ENCODE measurements around the gene LSS. TPM values are rescaled to one million over a fixed set of nuclear protein-coding genes. Genes with fewer than 3 reads are reported as not detected.

LSS gene
- total RNA-seq, 1 donor from 2014 or later = 14.1 TPM

- no peaks in the 10 kb centered on the region for H3K9me3 ChIP-seq (ENCODE audit: control insufficient read depth in 3 of 3, low read length in 3 of 3)
- no peak overlapping the region for H3K9ac ChIP-seq (ENCODE audit: low read depth in 1 of 3, low read length in 3 of 3)
- H3K4me3 ChIP-seq (ENCODE audit: low read length in 3 of 3) = no peak overlapping the region
- no peaks in the 10 kb centered on the region for H3K27me3 ChIP-seq (ENCODE audit: control insufficient read depth in 3 of 3, insufficient read depth in 3 of 3, low read length in 3 of 3)
- H3K4me1 ChIP-seq (ENCODE audit: control insufficient read depth in 3 of 3, insufficient read depth in 3 of 3, low read length in 3 of 3) = peaks cover 0 to under 1% (median 0%) of the 10 kb centered on the region in 3 donors
- H3K27ac ChIP-seq (ENCODE audit: low read depth, low read length) = no peak overlapping the region
- H3K36me3 ChIP-seq (ENCODE audit: control insufficient read depth in 3 of 3, insufficient read depth in 3 of 3, low read length in 3 of 3) = peaks cover 38 to 59% (median 54%) of the 10 kb centered on the region in 3 donors
These were observed 14.8 kb downstream of the LSS start for GRCh38 chr21:46213620-46214286.

DNA sequence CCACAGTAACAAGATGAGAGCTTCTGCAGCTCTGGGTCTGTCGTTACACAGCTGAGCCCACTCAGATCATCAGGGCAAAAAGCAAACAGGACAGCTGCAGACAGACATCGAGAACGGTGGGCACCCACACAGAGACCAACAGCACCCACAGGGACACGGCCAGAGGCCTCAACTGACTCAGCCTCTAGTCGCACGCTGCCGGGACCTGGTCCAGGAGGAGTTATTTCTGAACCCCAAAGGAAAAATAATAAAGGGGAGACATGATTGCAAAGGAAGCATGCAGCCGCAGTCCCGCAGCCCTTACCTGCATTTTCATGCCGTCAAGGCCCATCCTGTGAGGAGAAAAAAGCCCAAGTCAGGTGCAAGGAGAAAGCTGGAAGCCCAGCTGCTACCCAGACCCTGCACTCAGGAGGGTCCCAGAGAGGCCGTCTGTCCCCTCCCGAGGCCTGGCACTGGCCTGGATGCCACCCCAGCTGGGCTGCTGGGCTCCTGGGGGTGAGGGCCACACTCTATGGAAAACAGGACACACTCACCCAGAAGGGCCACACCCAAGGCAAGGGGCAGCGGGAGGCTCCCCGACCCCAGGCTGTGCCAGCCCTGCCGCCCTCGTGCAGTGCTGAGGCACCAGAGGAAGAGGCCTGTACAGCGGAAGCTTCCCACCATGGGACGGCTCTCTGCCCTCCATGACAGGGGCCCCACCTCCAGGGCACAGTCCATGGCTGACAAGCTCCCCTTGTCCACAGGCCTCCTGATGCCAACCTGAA is 15.7 kb downstream of the LSS start:
- no peak overlapping the region for H3K27ac ChIP-seq (ENCODE audit: low read depth, low read length)
- peaks cover 42 to 67% (median 60%) of the 10 kb centered on the region in 3 donors for H3K36me3 ChIP-seq (ENCODE audit: control insufficient read depth in 3 of 3, insufficient read depth in 3 of 3, low read length in 3 of 3)
- no peaks in the 10 kb centered on the region for H3K9me3 ChIP-seq (ENCODE audit: control insufficient read depth in 3 of 3, low read length in 3 of 3)
- H3K9ac ChIP-seq (ENCODE audit: low read depth in 1 of 3, low read length in 3 of 3) = no peak overlapping the region
- no peak overlapping the region for H3K4me3 ChIP-seq (ENCODE audit: low read length in 3 of 3)
- H3K4me1 ChIP-seq (ENCODE audit: control insufficient read depth in 3 of 3, insufficient read depth in 3 of 3, low read length in 3 of 3) = no peaks in the 10 kb centered on the region
- no peaks in the 10 kb centered on the region for H3K27me3 ChIP-seq (ENCODE audit: control insufficient read depth in 3 of 3, insufficient read depth in 3 of 3, low read length in 3 of 3)

DNA sequence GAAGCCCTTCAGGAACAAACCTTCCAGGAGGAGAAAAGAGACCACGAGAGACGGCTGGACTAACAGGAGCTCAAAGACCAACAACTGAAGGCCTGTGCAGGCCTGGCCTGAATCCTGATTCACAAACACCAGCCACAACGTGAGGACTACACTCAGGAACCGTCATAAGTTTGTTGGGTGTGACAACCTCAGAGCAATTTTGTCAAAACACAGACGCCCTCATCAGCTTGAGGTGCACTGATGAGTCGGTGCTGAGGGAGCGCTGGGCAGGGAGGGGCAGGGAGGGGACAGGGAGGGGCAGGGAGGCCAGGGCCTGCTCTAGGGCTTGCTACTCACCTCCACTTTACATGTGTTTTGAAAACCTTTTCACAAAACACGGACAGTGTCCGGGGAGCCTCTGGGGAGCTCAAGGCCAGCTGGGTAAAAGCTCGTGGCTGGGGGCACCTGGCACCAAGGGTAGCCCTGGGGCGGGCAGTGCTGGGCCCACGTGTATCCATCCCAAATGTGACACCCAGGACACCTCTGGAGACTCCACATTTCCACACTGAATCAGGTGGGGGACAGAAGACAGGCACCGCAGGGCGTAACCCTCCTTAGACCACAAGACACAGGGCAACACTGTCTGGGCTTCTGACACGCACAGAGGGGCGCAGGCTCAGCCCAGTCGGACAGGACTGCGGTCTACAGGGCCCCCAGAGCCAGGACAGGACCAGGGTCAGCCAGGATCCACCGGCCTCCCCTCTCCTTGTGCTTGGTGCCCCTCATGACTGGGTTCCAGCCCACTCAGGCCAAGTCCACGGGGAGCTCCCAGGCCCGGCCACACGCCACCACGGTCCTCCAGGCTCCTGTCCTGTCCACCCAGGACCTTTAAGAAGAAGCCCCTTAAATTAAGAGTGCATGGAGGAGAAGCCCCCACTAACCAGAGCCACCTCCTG is 16.5 kb downstream of the LSS start:
- no peak overlapping the region for H3K9ac ChIP-seq (ENCODE audit: low read depth in 1 of 3, low read length in 3 of 3)
- H3K9me3 ChIP-seq (ENCODE audit: control insufficient read depth in 3 of 3, low read length in 3 of 3) = no peaks in the 10 kb centered on the region
- H3K4me1 ChIP-seq (ENCODE audit: control insufficient read depth in 3 of 3, insufficient read depth in 3 of 3, low read length in 3 of 3) = no peaks in the 10 kb centered on the region
- H3K27ac ChIP-seq (ENCODE audit: low read depth, low read length) = no peak overlapping the region
- no peaks in the 10 kb centered on the region for H3K27me3 ChIP-seq (ENCODE audit: control insufficient read depth in 3 of 3, insufficient read depth in 3 of 3, low read length in 3 of 3)
- H3K4me3 ChIP-seq (ENCODE audit: low read length in 3 of 3) = no peak overlapping the region
- peaks cover 51 to 72% (median 69%) of the 10 kb centered on the region in 3 donors for H3K36me3 ChIP-seq (ENCODE audit: control insufficient read depth in 3 of 3, insufficient read depth in 3 of 3, low read length in 3 of 3)

DNA sequence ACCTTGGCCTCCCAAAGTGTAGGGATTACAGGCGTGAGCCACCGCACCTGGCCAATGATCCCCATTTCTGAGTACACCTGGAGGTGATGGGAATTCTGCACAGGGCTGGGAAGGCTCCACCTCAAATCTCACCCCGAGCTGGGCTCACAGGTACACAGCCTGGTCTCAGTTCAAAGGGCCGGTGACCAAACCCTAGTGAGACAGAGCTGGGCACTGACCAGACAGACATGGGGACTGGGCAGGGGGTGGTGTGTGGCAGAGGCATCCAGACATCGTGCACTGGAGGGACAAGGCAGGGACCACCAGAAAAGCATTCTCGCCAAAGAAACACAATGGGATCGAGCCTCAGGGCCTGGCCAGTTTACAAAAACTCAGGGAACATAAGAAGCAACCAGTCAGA is 17.2 kb downstream of the LSS start:
- no peak overlapping the region for H3K9ac ChIP-seq (ENCODE audit: low read depth in 1 of 3, low read length in 3 of 3)
- H3K36me3 ChIP-seq (ENCODE audit: control insufficient read depth in 3 of 3, insufficient read depth in 3 of 3, low read length in 3 of 3) = peaks cover 54 to 75% (median 72%) of the 10 kb centered on the region in 3 donors
- no peaks in the 10 kb centered on the region for H3K4me1 ChIP-seq (ENCODE audit: control insufficient read depth in 3 of 3, insufficient read depth in 3 of 3, low read length in 3 of 3)
- H3K27ac ChIP-seq (ENCODE audit: low read depth, low read length) = no peak overlapping the region
- no peaks in the 10 kb centered on the region for H3K9me3 ChIP-seq (ENCODE audit: control insufficient read depth in 3 of 3, low read length in 3 of 3)
- no peaks in the 10 kb centered on the region for H3K27me3 ChIP-seq (ENCODE audit: control insufficient read depth in 3 of 3, insufficient read depth in 3 of 3, low read length in 3 of 3)
- H3K4me3 ChIP-seq (ENCODE audit: low read length in 3 of 3) = no peak overlapping the region

DNA sequence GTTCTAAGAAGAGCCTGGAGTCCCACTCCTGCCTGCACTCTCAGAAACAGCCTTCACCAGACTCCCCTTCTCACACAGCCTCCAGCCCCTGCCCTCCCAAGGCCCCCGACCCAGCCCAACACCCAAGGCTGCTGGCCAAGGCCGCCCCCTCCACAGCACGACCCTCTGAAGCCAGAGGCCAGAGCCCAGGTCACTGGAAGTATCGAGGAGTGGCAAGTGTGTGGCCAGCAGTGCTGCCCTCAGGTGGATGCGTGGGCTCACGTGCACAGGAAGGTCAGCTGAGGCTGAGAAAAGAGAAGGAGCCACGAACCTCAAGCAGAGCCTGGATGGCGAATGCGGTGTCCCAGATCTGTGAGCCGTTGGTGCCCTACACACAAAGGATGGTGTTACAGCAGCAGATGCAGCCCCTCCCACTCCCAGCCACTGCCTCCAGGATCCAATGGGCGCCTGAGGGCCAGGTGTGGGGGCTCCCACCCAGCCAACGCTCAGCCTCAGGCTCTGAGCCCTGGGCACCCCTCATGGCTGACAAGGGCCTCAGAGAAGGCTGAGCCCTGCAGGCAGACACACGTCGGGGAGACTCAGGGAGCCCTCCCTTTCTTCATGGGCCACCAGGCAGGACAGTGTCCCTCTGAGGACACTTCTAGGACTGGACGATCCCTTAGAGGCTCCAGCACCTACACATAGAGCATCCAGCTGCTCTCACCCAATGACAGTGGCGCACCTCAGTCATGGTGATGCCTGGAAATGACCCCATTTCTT is 18.0 kb downstream of the LSS start:
- H3K36me3 ChIP-seq (ENCODE audit: control insufficient read depth in 3 of 3, insufficient read depth in 3 of 3, low read length in 3 of 3) = peaks cover 57 to 75% (median 72%) of the 10 kb centered on the region in 3 donors
- no peak overlapping the region for H3K27ac ChIP-seq (ENCODE audit: low read depth, low read length)
- no peak overlapping the region for H3K4me3 ChIP-seq (ENCODE audit: low read length in 3 of 3)
- H3K9ac ChIP-seq (ENCODE audit: low read depth in 1 of 3, low read length in 3 of 3) = no peak overlapping the region
- no peaks in the 10 kb centered on the region for H3K4me1 ChIP-seq (ENCODE audit: control insufficient read depth in 3 of 3, insufficient read depth in 3 of 3, low read length in 3 of 3)
- H3K27me3 ChIP-seq (ENCODE audit: control insufficient read depth in 3 of 3, insufficient read depth in 3 of 3, low read length in 3 of 3) = no peaks in the 10 kb centered on the region
- H3K9me3 ChIP-seq (ENCODE audit: control insufficient read depth in 3 of 3, low read length in 3 of 3) = no peaks in the 10 kb centered on the region

DNA sequence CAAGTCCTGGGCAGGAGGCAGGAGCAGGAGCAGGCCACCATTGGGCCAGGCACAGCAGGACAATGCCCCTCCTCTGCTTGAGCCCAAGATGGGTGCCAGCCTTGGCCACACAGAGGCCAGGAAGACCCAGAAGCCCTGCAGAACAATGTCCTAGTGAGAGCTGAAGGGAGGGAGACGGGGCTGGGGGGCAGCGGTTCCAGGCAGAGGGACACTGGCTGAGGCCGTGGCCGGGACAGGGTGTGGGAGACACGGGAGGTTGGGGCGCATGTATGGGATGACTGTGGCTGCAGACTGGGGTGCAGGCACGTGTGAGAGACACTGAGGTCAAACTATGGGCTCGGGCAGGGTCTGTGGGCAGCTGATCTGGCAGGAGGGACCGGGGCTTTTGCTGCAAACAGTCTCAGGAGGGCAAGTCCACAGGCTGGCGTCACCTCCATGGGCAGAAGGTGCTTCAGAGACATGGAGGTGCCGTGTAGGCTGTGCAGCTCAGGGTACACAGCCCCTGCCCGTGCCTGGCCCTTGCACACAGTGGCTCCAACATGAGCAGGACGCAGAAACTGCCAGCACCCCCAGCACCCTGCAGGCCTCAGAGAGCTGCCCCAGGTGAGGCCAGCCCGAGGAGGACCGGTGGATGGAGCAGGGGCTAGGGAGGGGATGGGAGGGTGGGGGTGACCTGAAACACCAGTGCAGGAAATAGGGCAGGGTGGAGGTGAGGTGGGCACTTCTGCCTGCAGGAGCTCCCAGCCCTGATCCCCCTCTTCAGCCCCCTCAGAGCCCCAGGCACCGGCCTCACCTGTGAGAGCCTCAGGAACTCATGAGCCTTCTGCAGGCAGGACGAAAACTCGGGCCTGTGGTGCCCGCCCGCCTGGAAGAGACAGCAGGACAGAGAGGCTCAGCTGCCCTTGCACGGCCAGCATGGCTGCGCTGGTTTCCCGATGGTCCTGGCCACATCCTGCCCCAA is 19.5 kb downstream of the LSS start:
- H3K4me1 ChIP-seq (ENCODE audit: control insufficient read depth in 3 of 3, insufficient read depth in 3 of 3, low read length in 3 of 3) = no peaks in the 10 kb centered on the region
- H3K27ac ChIP-seq (ENCODE audit: low read depth, low read length) = no peak overlapping the region
- H3K9ac ChIP-seq (ENCODE audit: low read depth in 1 of 3, low read length in 3 of 3) = no peak overlapping the region
- no peak overlapping the region for H3K4me3 ChIP-seq (ENCODE audit: low read length in 3 of 3)
- H3K27me3 ChIP-seq (ENCODE audit: control insufficient read depth in 3 of 3, insufficient read depth in 3 of 3, low read length in 3 of 3) = no peaks in the 10 kb centered on the region
- H3K36me3 ChIP-seq (ENCODE audit: control insufficient read depth in 3 of 3, insufficient read depth in 3 of 3, low read length in 3 of 3) = peaks cover 60 to 75% (median 66%) of the 10 kb centered on the region in 3 donors
- no peaks in the 10 kb centered on the region for H3K9me3 ChIP-seq (ENCODE audit: control insufficient read depth in 3 of 3, low read length in 3 of 3)

GRCh38 chr21:46207920-46208591 is 20.5 kb downstream of the LSS start:
- no peaks in the 10 kb centered on the region for H3K27me3 ChIP-seq (ENCODE audit: control insufficient read depth in 3 of 3, insufficient read depth in 3 of 3, low read length in 3 of 3)
- H3K9me3 ChIP-seq (ENCODE audit: control insufficient read depth in 3 of 3, low read length in 3 of 3) = no peaks in the 10 kb centered on the region
- H3K9ac ChIP-seq (ENCODE audit: low read depth in 1 of 3, low read length in 3 of 3) = no peak overlapping the region
- H3K4me3 ChIP-seq (ENCODE audit: low read length in 3 of 3) = no peak overlapping the region
- peaks cover 53 to 70% (median 64%) of the 10 kb centered on the region in 3 donors for H3K36me3 ChIP-seq (ENCODE audit: control insufficient read depth in 3 of 3, insufficient read depth in 3 of 3, low read length in 3 of 3)
- H3K27ac ChIP-seq (ENCODE audit: low read depth, low read length) = no peak overlapping the region
- H3K4me1 ChIP-seq (ENCODE audit: control insufficient read depth in 3 of 3, insufficient read depth in 3 of 3, low read length in 3 of 3) = no peaks in the 10 kb centered on the region

DNA sequence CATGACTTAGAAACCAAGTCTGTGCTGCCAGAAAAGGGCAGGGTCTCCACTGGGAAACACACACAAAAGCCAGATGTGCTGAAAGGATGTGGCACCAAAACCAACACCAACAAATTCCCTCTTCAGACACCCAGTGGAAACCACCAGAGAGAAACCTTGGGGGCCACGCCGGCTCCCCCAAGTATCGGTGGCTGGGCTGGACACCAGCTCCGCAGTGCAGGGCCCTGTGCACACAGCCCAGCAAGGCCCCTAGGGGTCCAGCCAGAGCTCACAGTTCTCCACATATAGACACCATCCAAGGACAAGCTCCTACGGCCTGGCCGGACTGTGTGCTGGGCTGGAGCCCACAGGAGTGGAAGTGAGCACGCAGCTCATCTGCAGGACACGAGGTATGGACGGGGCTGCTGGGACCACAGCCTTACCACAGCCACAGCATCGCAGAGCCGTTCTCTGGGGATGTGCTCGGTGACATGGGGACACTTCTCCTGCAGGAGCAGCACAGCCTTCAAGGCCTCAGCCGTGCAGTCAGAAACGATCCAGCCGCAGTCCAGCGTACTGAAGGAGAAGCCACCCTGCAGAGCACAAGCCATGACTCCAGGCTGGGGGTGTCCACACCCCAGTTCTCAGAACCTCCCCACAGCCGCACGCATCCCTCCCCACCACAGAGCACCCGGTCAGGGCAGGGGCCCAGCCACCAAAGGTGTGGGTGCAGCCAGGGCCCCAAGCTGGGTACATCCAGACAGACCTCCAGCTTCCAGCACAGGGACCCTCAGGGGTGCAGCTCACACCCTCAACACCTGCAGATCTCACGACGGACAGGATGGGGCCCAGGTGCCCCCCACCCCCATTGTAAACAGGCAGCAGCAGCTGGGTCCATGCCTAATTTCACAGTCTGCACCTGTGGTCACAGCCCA is 21.3 kb downstream of the LSS start:
- no peak overlapping the region for H3K27ac ChIP-seq (ENCODE audit: low read depth, low read length)
- peaks cover 50 to 70% (median 62%) of the 10 kb centered on the region in 3 donors for H3K36me3 ChIP-seq (ENCODE audit: control insufficient read depth in 3 of 3, insufficient read depth in 3 of 3, low read length in 3 of 3)

More for the DNA sequence above, 21.3 kb downstream of the LSS start:
- Histone ChIP-seq H3K9me3 (ENCODE audit: control insufficient read depth in 3 of 3, low read length in 3 of 3) (no peaks in the 10 kb centered on the region), H3K9ac (ENCODE audit: low read depth in 1 of 3, low read length in 3 of 3) (no peak overlapping the region), H3K27me3 (ENCODE audit: control insufficient read depth in 3 of 3, insufficient read depth in 3 of 3, low read length in 3 of 3) (no peaks in the 10 kb centered on the region), H3K4me3 (ENCODE audit: low read length in 3 of 3) (no peak overlapping the region), H3K4me1 (ENCODE audit: control insufficient read depth in 3 of 3, insufficient read depth in 3 of 3, low read length in 3 of 3) (no peaks in the 10 kb centered on the region)
